ENCODE data around the gene HPS1.
A peak's percentile ranks its signal among the peaks of the same experiment; 100 is the strongest.

HPS1 gene

GRCh38 chr10:98432330-98432729, 14.4 kb downstream of the HPS1 start:
- DNase-seq (ENCODE audit: low read depth in 2 of 2) = no peak

GRCh38 chr10:98431016-98431415, 15.7 kb downstream of the HPS1 start:
- no peak for DNase-seq (ENCODE audit: low read depth in 2 of 2)

DNA sequence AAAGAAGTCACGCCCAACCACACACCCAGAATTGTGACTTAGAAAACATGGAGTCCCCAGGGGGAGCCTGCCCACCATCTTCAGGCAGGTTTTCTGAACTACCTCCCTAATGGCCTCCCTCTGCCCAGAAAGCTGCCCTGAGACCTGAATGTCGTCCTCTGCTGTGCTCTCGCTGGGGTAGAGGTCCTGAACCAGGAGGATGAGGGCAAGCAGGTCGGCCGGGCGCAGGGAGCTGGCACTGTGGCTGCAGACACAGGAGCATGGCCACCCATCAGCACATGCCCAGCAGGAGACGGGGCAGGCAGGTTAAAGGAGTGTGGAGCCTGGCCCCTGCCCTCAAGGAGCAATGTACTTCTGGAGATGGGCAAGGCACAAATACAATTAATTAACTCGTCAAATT, 16.3 kb downstream of the HPS1 start:
- DNase-seq (ENCODE audit: low read depth in 2 of 2) = no peak

DNA sequence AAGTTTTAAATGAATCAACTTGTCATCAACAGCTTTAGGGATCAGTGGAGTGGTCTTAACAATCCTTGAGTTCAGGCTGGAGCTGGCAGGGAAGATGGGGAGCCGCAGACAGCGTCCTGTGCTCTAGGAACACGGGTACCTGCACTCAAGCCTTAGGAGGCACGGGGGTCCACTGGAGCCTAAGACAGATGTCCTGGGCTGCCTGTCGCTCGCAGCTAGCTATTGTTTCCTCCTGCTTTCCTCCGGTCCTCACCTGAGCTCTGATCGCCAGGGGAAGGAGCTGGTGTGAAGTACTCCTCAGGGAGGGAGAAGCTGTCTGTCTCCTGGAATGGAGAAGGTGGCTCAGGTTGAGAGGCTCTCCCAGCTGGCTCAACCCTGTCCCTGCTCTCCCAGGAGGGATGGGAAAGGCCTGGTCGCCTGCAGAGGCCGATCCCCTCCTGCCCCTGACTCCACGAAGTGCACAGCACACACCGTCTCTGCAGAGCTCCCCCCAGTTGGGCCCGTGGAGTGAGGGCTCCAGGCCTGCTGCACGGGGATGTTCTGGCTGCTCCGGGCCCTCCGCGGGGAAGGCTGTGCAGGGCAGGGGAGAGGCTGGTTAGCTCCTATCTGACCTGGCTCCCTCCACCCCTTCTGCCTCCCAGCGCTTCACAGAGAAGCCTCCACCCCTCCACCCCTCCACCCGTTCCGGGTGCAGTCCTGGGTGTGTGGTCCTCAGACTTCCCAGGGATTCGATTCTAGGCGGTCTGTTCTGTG, 17.2 kb downstream of the HPS1 start:
- no peak for DNase-seq (ENCODE audit: low read depth in 2 of 2)

DNA sequence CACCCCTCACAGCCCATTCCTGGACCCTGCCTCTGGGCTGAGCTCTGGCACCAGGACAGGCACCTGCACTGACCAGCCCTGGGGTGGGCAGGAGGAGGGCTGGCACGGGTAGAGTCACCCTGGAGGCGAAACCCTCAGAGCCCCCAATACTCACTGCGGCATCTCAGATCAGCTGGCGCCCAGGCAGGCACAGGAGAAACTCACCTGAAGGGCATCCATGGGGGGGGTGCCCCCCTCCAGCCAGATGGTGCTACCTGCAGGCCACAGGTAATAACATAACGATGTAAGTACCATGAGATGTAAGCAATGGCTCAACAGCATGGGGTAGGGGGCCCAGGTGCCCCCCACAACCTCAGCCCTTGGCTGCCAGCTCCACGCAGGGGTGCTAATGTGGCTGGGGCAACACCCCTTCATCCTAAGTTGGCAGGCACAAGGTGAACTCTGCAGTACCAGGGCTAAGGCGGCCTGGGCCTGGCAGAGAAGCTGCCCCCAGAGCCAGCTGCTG, 19.7 kb downstream of the HPS1 start:
- DNase-seq (ENCODE audit: low read depth in 2 of 2) = no peak

DNA sequence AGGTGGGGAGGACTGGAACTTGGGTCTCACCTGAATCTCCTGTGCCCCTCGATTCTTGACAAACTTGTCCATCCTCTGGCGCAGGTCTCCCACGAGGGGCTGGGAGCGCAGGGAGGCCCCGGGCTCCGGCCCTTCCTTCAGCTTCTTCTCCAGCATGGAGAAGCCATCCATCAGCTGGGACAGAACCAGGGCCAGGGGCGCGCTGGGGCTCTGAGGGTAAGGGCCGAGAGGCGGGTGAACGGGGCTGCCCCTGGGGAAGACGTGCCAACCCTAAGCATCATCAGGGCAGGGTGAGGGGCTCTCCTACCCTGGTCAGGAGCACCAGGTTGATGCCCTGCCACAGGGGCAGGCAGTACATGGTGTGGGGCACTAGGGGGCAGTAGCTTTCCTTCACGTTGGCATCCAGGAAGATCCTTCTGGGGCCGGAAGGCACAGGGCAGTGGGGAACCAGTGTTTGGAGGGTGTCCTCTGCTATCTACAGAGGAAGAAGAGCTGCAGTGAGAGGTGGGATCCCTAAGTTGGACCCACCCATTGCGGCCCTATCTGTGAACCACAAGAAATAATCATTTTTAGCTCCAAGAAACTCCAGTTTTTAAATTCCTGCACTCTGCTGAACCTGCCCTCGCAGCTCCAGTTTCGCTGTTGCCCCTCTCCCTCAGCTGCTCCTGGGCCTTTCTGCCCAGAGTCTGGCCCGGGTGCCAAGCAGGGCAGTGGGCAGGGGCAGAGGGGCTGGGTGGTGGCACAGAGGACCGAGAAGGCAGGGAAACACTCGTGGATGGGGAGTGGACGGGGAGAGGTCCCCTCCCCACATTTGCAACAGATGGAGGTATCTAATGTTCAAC, 21.0 kb downstream of the HPS1 start:
- DNase-seq (ENCODE audit: low read depth in 2 of 2) = no peak

DNA sequence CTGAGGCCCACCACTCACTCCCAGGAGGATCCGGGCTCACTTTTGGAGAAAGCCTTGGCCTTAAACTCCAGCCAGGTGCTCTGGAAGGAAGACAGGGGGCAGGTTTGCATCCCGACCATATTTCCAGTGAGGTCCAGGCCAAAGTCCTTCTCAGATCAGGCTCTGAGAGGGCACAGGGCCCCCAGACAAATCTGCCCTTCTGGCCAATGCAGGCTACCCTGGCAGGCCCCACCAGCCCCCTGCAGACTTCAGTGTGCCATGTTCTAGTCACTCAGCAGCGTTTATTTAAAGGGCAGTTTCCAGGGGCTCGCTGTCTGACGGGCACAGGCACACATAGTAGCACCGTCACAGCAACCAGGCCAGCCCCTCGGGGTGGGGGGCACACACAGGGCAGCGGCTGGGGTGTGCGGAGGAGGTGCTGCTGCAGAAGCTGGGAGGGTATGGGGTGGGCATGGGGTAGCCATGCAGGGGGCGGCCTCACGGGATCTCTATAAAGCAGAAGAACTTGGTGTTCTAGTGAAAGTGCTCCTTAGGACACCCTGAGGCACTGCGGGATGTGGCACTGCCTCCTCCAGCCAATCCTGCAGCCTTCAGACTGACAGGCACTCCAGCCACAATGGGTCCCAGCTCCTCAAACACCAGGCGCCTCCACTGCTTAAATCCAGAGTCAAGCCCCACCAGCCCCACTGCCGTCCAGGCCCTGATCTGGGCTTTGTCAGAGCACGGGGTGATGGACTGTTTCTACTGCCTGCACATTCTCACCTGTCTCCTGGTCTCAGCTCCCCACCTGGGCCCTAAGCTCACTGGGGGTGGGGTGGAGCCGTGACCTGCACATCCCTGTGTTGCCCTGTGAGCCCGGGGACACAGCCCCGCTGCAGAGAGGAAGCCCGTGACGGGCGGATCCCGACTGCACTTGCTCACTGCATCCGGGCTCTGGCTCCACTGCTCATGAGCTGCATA, 22.2 kb downstream of the HPS1 start:
- no peak for DNase-seq (ENCODE audit: low read depth in 2 of 2)

DNA sequence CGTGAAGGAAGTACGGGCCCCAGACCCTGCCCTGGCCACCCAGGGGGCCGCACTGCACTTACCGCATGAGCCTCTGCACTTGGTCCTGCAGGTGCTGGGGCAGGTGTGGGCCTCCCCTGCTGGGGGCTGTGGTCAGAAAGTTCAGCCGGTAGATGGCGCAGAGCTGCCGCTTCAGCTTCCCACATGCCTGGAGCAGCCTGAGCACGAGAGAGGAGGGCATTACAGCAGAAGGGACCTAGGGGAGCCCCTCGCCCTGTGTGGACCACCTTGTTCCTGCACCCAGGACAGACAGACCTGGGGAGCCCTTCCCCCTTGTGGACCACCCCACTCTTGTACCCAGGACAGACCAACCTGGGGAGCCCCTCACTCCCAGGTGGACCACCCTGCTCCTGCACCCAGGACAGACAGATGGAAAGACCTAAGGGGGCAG, 23.0 kb downstream of the HPS1 start:
- no peak for DNase-seq (ENCODE audit: low read depth in 2 of 2)

GRCh38 chr10:98422182-98422581, 24.6 kb downstream of the HPS1 start:
- no peak for DNase-seq (ENCODE audit: low read depth in 2 of 2)

GRCh38 chr10:98420786-98421185, 25.9 kb downstream of the HPS1 start:
- no peak for DNase-seq (ENCODE audit: low read depth in 2 of 2)

GRCh38 chr10:98419469-98420261, 27.1 kb downstream of the HPS1 start:
- DNase-seq (ENCODE audit: low read depth in 2 of 2) = no peak

DNA sequence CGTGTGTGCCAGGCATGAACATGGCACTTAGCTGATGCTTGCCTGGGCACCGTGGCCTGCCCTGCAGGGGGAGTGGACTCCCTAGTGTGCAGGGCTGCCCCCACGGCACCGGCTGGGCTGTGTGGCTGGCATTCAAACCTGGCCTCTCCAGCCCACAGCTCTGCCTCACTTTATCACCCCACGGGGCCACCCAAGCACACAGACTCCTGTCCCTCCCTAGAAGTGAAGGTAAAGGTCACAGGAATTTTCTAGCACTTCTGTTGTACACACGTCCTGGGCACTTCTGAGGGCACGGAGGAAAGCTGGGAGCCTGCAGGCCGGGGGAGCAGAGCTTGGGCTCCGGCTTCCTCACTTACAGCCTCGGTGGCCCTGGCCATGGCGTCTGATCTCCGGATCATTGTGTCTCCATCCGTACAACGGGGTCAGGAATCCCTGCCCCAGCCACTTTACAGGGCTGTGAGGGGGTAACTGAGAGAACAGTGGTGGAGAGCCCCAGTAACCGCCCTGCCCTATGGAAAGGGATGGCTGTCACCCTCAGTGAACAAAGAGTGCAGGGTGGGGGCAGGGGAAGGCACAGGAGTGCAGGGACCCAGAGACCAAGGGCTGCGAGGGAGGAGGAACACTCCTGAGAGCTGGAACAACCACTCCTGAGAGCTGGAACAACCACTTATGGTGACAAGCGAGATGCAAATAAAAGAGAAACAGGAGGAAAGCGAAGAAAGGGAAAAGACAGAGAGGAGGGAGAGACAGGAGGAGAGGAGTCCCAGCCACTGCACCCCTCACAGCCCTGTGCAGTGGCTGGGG, 27.9 kb downstream of the HPS1 start:
- DNase-seq (ENCODE audit: low read depth in 2 of 2) = no peak

DNA sequence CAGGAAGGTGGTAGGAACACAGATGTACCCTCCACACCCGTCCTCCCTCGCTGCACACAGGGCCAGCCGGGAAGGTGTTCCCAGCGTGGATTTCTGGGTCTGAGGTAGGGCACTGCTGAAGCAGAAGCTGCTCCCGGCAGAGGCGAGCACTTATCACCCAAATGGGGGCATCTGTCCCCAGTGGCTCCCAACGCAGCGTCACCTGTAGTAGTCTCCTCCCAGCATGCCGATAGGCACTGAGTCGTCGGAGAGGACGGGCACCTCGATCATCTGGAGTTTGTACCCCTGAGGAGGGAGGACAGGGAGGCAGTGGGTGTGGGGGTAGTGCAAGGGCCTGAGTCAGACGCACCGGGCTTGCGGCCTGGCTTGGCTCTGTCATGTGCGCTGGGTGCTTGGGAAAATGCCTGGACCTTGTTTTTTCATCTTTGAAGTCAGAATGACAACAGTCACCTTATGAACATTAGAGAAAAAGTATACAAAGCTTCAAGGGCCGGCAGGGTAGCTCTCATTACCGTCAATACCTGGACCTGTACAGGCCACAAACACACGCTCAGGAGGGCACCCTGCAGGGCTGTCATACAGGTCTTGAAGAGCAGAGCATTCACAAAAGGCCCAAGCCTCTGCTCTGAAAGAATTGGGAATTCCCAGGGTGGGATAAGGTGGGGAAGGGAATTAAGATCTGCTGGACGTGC, 28.6 kb downstream of the HPS1 start:
- DNase-seq (ENCODE audit: low read depth in 2 of 2) = no peak

DNA sequence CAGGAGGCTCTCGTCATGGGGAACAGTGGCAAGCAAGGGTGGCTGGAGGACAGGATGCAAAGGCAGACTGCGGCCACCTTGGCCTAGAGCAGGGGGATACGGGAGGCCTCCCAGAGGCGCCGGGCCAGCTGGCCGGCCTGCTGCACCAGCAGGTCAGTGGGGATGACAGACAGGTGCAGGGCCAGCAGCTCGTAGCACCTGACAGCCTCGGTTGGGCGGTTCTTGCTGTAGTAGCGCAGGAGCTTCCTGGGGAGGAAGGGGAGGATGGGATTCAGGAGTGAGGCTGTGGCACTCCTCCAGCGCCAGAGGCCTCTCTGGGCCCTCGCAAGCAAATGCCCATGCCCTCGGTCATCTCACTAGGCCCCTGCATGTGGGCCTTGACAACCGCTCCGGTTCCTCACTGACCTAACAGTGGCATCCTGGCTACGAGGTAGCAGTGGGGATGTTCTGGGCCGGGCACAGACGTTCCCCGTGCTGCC, 29.2 kb downstream of the HPS1 start:
- DNase-seq (ENCODE audit: low read depth in 2 of 2) = no peak

GRCh38 chr10:98416606-98417388, 29.9 kb downstream of the HPS1 start:
- no peak for DNase-seq (ENCODE audit: low read depth in 2 of 2)

GRCh38 chr10:98415731-98416119, 31.0 kb downstream of the HPS1 start:
- no peak for DNase-seq (ENCODE audit: low read depth in 2 of 2)

DNA sequence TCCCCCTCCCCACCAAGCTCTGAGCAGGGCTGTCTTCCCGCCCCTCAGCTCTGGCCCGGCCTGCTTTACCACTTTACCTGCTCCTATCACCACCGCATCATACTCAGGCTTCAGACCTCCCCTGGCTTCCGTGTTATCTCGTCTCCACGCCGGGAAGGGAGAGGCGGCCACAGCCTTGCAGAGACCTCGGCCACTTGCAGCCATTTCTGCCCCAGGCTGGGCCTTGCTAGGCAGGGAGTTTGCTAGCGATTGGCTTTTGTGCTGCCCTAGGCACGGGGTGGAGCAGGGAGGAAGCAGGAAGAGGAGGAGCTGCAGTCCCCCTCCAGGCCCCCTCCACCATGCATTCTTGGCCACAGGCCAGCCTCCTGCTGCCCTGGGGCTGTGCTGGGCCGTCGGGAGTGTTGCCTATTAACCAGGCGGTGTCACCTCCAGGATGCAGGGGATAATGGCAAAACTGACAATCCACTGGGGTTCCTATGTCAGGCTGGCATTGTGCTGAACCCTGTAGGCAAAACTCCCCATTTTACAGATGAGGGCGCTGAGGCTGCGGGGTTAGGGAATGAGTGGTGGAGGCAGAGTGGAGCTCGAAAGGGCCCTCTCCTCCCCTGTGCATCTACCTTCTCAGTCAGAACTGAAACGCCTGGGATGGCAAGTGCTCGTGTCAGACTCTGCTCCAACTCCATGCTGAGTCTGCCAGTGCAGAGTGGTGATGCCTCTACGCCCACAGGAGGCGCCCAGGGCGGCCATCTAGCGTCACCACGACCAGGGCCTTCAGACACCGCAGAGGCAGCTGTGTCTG, 31.6 kb downstream of the HPS1 start, which contains the start of gene PYROXD2:
PYROXD2 (minus strand) TSS at position 251 of the 799 bp plus-strand sequence; CDS start at position 204, 47 bp downstream.
- peak in 1 of 2 donors; percentile 3 for DNase-seq (ENCODE audit: low read depth in 2 of 2)

DNA sequence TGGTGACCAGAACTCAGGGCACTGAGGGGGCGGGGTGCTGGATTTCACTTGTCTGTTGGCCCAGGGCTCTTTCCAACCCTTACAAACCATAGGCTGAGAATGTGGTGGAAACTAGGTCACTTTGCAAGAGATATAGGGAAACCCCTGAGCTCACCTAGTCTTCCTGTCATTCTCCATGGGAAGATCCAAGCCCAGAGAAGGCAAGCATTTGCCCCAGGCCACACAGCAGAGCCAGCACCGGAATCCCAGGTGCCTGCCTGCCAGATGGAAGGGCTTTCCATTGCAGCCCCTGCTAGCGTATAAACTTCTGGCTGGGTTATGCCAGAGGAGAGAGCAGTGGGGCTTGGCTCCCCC, 32.2 kb downstream of the HPS1 start:
- no peak for DNase-seq (ENCODE audit: low read depth in 2 of 2)

All from activated CD8-positive, alpha-beta memory T cell treated with anti-CD3 and anti-CD28 coated beads for 4 hours (primary cell).